Endothelial cell of umbilical vein (primary cell): Measurements from ENCODE around the gene ZNF491. TPM values are rescaled to one million over a fixed set of nuclear protein-coding genes. Genes with fewer than 3 reads are reported as not detected.

ENCODE experiments used
- BruUV-seq: library from RNA; stranded (reverse); fragments of 400-500 nt; replicated peaks from 2 replicates; lab custom pipeline; 2021; lab: Mats Ljungman, UMichigan
- CTCF ChIA-PET: fragments of 300-600, 350-600 bp; sonication (Branson Sonifier 250); formaldehyde crosslinking; loops from one replicate; lab custom pipeline; 2021; ENCODE audit warnings: antibody characterized with exemption, inconsistent platforms; lab: Charles Lee
- POLR2A ChIA-PET: fragments of 300-600, 350-600 bp; sonication (Branson Sonifier 250); formaldehyde crosslinking; loops from one replicate; lab custom pipeline; 2021; ENCODE audit warnings: antibody characterized with exemption, inconsistent platforms; lab: Charles Lee
- DNase-seq: peaks from one replicate; pipeline ENCODE4 v3.0.0-alpha.2; 2011; ENCODE audit warnings: low read depth, low spot score
- FAIRE-seq: peaks from 2 replicates; lab custom pipeline; 2011; peaks lifted over from hg19 to GRCh38; lab: Jason Lieb, UNC
- H2AFZ ChIP-seq: 2 replicates; pipeline ENCODE4 v1.6.0; 2012; ENCODE audit warnings: low read depth, low read length, control low read depth, inconsistent platforms
- H3K27ac ChIP-seq: 2 replicates; pipeline ENCODE4 v1.5.1; 2011; ENCODE audit warnings: low read depth, mild to moderate bottlenecking, control low read depth, low read length, moderate library complexity; ENCODE audit not compliant: insufficient read depth
- H3K27me3 ChIP-seq, 2 experiments: 2 replicates each; pipeline versions ENCODE4 v1.6.0 to v1.6.1; 2011; ENCODE audit warnings: low read length in 2 of 2, mixed read lengths in 1 of 2; ENCODE audit not compliant: control insufficient read depth in 2 of 2, insufficient read depth in 2 of 2
- H3K36me3 ChIP-seq, 2 experiments: 2 replicates in 1 of 2; 3 replicates in 1 of 2; pipeline ENCODE4 v1.5.1; 2011; ENCODE audit warnings: low read length in 2 of 2, mild to moderate bottlenecking in 1 of 2, moderate library complexity in 1 of 2; ENCODE audit not compliant: control insufficient read depth in 2 of 2, insufficient read depth in 2 of 2; ENCODE audit errors: extremely low read depth in 1 of 2
- H3K4me1 ChIP-seq: 3 replicates; pipeline ENCODE4 v1.5.1; 2011; ENCODE audit warnings: mild to moderate bottlenecking, low read length; ENCODE audit not compliant: control insufficient read depth, insufficient read depth; ENCODE audit errors: extremely low read depth
- H3K4me2 ChIP-seq: 2 replicates; pipeline ENCODE4 v1.6.1; 2011; ENCODE audit warnings: low read length, control low read depth, mixed read lengths; ENCODE audit not compliant: insufficient read depth
- H3K4me3 ChIP-seq, 3 experiments: fragments of 200-600 bp in 1 of 3; sonication (generic), shearing (Covaris generic) in 1 of 3; replicated peaks in 1 of 3; 2 replicates each; pipeline ENCODE4 v1.5.1; 2011 to 2016; ENCODE audit warnings: control low read depth in 3 of 3, low read length in 3 of 3, mild to moderate bottlenecking in 2 of 3, inconsistent platforms in 1 of 3, low read depth in 1 of 3, moderate library complexity in 1 of 3; ENCODE audit not compliant: insufficient read depth in 1 of 3
- H3K79me2 ChIP-seq: 2 replicates; pipeline ENCODE4 v1.6.0; 2012; ENCODE audit warnings: low read length, inconsistent platforms; ENCODE audit not compliant: control insufficient read depth, insufficient read depth
- H3K9ac ChIP-seq: replicated peaks from 2 replicates; pipeline ENCODE3; 2011; ENCODE audit warnings: low read length, control low read depth; ENCODE audit not compliant: insufficient read depth; ENCODE audit errors: extremely low read depth
- H3K9me1 ChIP-seq: replicated peaks from 3 replicates; pipeline ENCODE4 v1.6.0; 2011; ENCODE audit warnings: mild to moderate bottlenecking, low read length; ENCODE audit not compliant: control insufficient read depth, insufficient read depth; ENCODE audit errors: extremely low read depth
- H3K9me3 ChIP-seq: replicated peaks from 2 replicates; pipeline ENCODE4 v1.5.1; 2012; ENCODE audit warnings: low read length, inconsistent platforms; ENCODE audit not compliant: control insufficient read depth, insufficient read depth
- H4K20me1 ChIP-seq: replicated peaks from 2 replicates; pipeline ENCODE3; 2011; ENCODE audit warnings: mild to moderate bottlenecking, low read length; ENCODE audit not compliant: control insufficient read depth, insufficient read depth; ENCODE audit errors: extremely low read depth
- CTCF ChIP-seq, 2 donors: IDR thresholded peaks; 1 replicate in 1 of 2; 2 replicates in 1 of 2; pipeline ENCODE4 v1.5.1; 2011; ENCODE audit warnings: low read length in 2 of 2, mild to moderate bottlenecking in 2 of 2, moderate library complexity in 2 of 2, control low read depth in 1 of 2, inconsistent platforms in 1 of 2, low read depth in 1 of 2; ENCODE audit not compliant: insufficient read depth in 1 of 2; ENCODE audit errors: extremely low read depth in 1 of 2
- EZH2 ChIP-seq: IDR thresholded peaks from 2 replicates; pipeline ENCODE4 v1.6.1; 2012; ENCODE audit warnings: borderline replicate concordance, low read depth, mild to moderate bottlenecking, moderate library complexity, low read length, inconsistent platforms; ENCODE audit not compliant: severe bottlenecking
- FOS ChIP-seq: IDR thresholded peaks from 2 replicates; pipeline ENCODE4 v1.6.1; 2011; ENCODE audit warnings: mild to moderate bottlenecking, low read length, moderate library complexity, borderline replicate concordance; ENCODE audit not compliant: insufficient read depth
- GATA2 ChIP-seq: IDR thresholded peaks from 2 replicates; pipeline ENCODE4 v1.7.0; 2011; ENCODE audit warnings: low read depth, mild to moderate bottlenecking, moderate library complexity, mixed read lengths, low read length; ENCODE audit not compliant: insufficient read length, insufficient read depth
- JUN ChIP-seq: IDR thresholded peaks from 2 replicates; pipeline ENCODE4 v1.6.1; 2011; ENCODE audit warnings: borderline replicate concordance, low read depth; ENCODE audit not compliant: insufficient read length, insufficient read depth
- MYC ChIP-seq: IDR thresholded peaks from one replicate; pipeline ENCODE4 v1.6.1; 2011; ENCODE audit warnings: mild to moderate bottlenecking, low read depth, low read length
- POLR2A ChIP-seq: IDR thresholded peaks from 2 replicates; pipeline ENCODE4 v1.6.1; 2012; ENCODE audit warnings: low read depth, mild to moderate bottlenecking, control low read depth, low read length
- POLR2AphosphoS5 ChIP-seq: IDR thresholded peaks from 2 replicates; pipeline ENCODE4 v1.6.1; 2012; ENCODE audit warnings: low read depth, mild to moderate bottlenecking, control low read depth, low read length, moderate library complexity; ENCODE audit not compliant: insufficient read depth
- dilution Hi-C: fragments of 300-500 bp; cut with MboI; formaldehyde crosslinking; loops from one replicate; pipeline ENCODE4 v1.15.0; 2019; ENCODE audit warnings: low sequenced_read_pairs; ENCODE audit not compliant: extremely low pct_ligation_motif_present
- intact Hi-C: fragments of 100-400 bp; cut with micrococcal nuclease; formaldehyde crosslinking; loops from one replicate; pipeline ENCODE4 v1.10.0; 2022
- polyA plus RNA-seq, 4 experiments: library from polyadenylated mRNA; depleted of rRNA in 3 of 4; stranded (reverse) in 3 of 4; unstranded in 1 of 4; fragments of >200 nt; gene quantifications; 2 replicates each; pipeline versions ENCODE4 v1.2.1 to v1.2.3, GENCODE V29; 2011 to 2012; ENCODE audit warnings: missing spikeins in 1 of 4
- total RNA-seq: library from RNA; stranded (reverse); gene quantifications from 2 replicates; pipeline ENCODE4 v1.2.3, GENCODE V29; 2021
- TF ChIP-seq, protein P1 (sequence below): IDR thresholded peaks from 2 replicates; pipeline ENCODE4 v1.6.1; 2011; ENCODE audit not compliant: insufficient read depth, insufficient read length

The ZNF491 gene
- total and polyA plus RNA-seq, 2 donors (not counting 3 experiments of a cell fraction or from before 2014, with no cell fraction given), result 0.55 to 1.1 TPM

DNA sequence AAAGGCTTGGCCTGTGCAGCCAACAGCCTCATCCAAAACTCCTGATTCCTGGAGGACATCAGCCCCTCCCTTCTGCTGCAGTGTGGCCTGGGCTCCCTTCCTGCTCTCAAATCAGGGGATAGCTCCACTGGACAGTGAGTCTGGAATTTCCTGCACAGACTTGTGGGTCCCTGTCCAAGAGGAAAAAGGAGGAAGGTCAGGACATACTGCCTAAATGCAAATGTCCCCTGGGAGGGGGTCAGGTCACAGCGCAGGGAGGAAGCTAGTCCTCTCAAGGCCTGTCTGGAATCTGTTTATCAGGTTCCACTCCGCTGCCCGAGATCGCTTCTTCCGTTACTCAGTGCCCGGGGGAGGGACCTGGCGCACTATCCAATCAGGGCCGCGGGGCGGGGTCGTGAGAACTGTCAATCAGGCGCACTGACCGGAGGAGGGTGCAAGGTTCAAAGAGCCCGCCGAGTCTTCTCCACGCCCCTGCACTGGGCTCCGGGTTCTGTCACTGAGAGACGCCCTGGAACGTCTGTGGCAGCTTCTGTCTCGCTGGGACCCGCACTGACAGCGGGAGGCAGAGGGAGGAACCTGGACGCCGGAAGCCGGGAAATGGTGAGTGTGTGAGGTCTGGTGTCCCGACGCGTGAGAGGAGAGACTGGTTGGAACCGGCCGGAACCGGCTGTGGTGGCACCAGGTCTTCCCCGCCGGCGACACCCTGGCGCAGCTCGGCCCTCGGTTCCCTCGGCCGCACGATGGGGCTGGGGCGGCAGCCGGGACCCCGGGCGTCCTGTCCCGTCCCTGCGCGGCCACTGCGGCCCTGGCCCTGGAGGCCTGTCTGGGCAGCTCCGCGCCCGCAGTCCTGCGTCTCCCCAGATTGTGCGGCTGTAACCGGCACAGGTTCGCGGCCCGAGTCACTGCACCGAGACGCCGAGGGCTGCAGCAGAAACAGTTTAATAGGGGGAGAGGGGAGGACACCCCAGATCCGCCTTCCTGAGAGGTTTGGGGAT, 31.4 kb upstream of the ZNF491 start, which contains the start of gene ZNF441:
TSS of gene ZNF441 (plus strand) at position 404 of the 995 bp plus-strand sequence. CDS start at position 598, 194 bp downstream.
- TF ChIP-seq EZH2 (no peak), POLR2A (peak; percentile 69), POLR2AphosphoS5 (peak; percentile 62)
- no peaks in the 10 kb centered on the region for H3K27me3 ChIP-seq
- H3K4me2 ChIP-seq, result peak within 1 kb of the TSS; percentile 73
- peak within 1 kb of the TSS; percentile 46 to 88 (median 71) for H3K4me3 ChIP-seq
- dilution Hi-C loops (no loop called here), intact Hi-C loops (loop anchor here (1.0 to 2.0 kb wide), 3 partner anchors 28 to 158 kb away; partner anchors contain the start of gene ZNF700)
- peak within 1 kb of the TSS; percentile 65 for H3K27ac ChIP-seq
- H2AFZ ChIP-seq, result peak within 1 kb of the TSS; percentile 97
- H3K9me1 ChIP-seq, result no peaks in the 10 kb centered on the region
- no TSS peak for BruUV-seq
- H3K79me2 ChIP-seq, result no peaks in the 10 kb centered on the region
- H3K9me3 ChIP-seq, result no peaks in the 10 kb centered on the region
- ChIA-PET POLR2A (no interaction called here), CTCF (interaction anchor here (1.0 to 1.7 kb wide), 6 partner anchors 25 to 94 kb away, joined by 3 to 13 read pairs (median 3); partner anchors contain the start of gene ZNF491)
- no peaks in the 10 kb centered on the region for H4K20me1 ChIP-seq
- peak within 1 kb of the TSS; percentile 71 for H3K9ac ChIP-seq
- H3K4me1 ChIP-seq, result peaks cover 6% of the 10 kb centered on the region
- DNase-seq (peak; percentile 95), FAIRE-seq (peak; percentile 96)
- H3K36me3 ChIP-seq, result no peaks in the 10 kb centered on the region

DNA sequence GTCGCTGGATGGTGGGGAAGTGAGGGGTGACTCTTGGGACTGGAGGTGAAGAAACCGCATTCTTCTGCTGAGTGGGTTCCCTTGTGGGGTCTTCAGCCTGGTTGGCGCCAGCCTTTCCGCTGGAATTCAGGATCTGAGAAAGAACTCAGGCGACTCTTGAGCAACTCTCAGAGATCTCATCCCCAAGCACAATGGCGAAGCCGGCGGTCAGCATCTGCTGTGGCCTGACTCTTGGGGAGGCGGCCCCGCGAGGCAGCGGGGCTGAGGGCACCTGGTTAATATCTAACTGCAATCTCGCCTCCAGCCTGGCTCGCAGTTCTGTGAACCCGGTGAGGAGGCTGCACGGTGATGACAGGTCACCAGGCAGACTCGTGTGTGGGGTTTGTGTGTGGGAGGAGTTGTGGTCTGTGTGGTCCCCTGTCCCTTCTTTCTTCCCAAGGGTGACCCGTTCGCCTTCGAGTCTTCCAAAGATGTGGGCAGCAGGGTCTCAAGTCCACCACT, 30.6 kb upstream of the ZNF491 start:
- CTCF ChIA-PET, result interaction anchor here (1.4 to 1.7 kb wide), 3 partner anchors 27 to 67 kb away, joined by 5 to 13 read pairs (median 5); no protein-coding TSS in a partner anchor
- Histone ChIP-seq H3K27ac (peak overlapping the region; percentile 65), H3K4me2 (peak overlapping the region; percentile 73), H3K9ac (peak overlapping the region; percentile 71), H4K20me1 (no peaks in the 10 kb centered on the region), H3K36me3 (no peaks in the 10 kb centered on the region), H3K79me2 (no peaks in the 10 kb centered on the region), H3K9me1 (no peaks in the 10 kb centered on the region), H3K4me3 (peak overlapping the region; percentile 46 to 88 (median 71)), H3K27me3 (no peaks in the 10 kb centered on the region), H2AFZ (peak overlapping the region; percentile 97), H3K9me3 (no peaks in the 10 kb centered on the region), H3K4me1 (peaks cover 6% of the 10 kb centered on the region)
- POLR2A ChIA-PET, result no interaction called here
- FAIRE-seq, result no peak
- BruUV-seq, result no TSS peak
- dilution Hi-C loops, result no loop called here
- TF ChIP-seq EZH2, result no peak
- no peak for TF ChIP-seq FOS
- TF ChIP-seq CTCF (IDR thresholded peaks at IDR 0.05; ENCODE audit: extremely low read depth in 1 of 2, insufficient read depth in 1 of 2, low read depth in 1 of 2, low read length in 2 of 2), result no peak
- TF ChIP-seq POLR2A, result no peak
- no peak for TF ChIP-seq POLR2AphosphoS5
- TF ChIP-seq MYC, result no peak
- no peak for TF ChIP-seq GATA2
- TF ChIP-seq JUN, result no peak
- TF ChIP-seq, protein P1, sequence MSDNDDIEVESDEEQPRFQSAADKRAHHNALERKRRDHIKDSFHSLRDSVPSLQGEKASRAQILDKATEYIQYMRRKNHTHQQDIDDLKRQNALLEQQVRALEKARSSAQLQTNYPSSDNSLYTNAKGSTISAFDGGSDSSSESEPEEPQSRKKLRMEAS, result no peak
- intact Hi-C loops, result loop anchor here (2.0 kb wide), 1 partner anchor 73 kb away; no protein-coding TSS in a partner anchor
- peak; percentile 21 for DNase-seq
